ENCODE measurements around the gene APBB1IP.

The APBB1IP gene

DNA sequence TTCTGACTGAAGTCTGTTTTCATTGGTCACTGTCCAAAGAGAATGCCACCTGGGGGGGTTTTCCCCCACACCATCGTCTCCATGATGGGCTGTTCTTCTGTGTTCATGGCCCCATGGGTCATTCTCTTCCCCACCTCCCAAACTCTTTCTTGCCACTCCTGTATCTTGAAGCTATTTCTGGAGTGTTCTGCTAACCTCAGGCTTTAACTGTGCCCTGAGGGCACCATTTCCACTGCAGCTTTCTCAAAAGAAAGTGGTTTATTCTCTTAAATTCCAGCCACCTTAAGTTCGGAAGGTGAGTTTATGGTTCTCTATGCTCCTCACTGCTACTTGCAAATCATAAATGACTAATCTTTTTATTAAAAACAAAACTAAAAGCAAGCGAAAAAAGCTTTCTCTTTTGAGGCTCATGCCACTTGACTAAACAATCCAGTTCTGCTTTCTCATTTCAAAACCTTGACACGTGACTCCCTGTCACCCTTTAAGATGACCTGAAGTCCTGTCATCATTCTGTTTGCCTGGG, 7.4 kb upstream of the APBB1IP start:
- ATAC-seq (ENCODE audit: low read depth) = peak; percentile 98

DNA sequence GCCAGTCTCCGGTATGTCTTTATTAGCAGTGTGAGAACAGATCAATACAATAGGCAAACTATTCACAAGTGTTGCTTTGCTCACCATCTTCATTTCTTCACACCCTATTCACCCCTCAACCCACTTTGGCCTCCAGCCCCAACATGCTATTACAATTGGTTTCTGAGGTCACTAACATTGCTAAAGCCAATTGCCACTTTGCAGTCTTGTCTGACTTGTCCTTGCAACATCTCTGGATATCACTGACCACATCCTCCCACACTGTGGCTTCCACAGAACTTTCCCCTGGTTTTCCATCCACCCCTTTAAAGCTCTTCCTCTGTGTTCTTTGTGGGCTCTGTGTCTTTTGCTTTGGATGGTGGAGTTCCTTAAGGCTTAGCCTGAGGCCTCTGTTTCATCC, 5.2 kb upstream of the APBB1IP start:
- H3K4me3 Mint-ChIP-seq = no peak overlapping the region
- no peak overlapping the region for H3K27ac Mint-ChIP-seq
- no peak for DNase-seq (ENCODE audit: low spot score in 2 of 2)
- no peaks in the 10 kb centered on the region for H3K36me3 Mint-ChIP-seq
- H3K9me3 Mint-ChIP-seq = no peaks in the 10 kb centered on the region
- peaks cover 33% of the 10 kb centered on the region for H3K4me1 Mint-ChIP-seq
- no peaks in the 10 kb centered on the region for H3K27me3 Mint-ChIP-seq
- ATAC-seq (ENCODE audit: low read depth) = no peak

More for the DNA sequence above, 7.4 kb upstream of the APBB1IP start:
- no peaks in the 10 kb centered on the region for H3K27me3 Mint-ChIP-seq
- peak in 1 of 2 donors; percentile 52 for DNase-seq (ENCODE audit: low spot score in 2 of 2)
- no peak overlapping the region for H3K27ac Mint-ChIP-seq
- no peaks in the 10 kb centered on the region for H3K36me3 Mint-ChIP-seq
- H3K4me1 Mint-ChIP-seq = peaks cover 15% of the 10 kb centered on the region
- peak overlapping the region; percentile 70 for H3K4me3 Mint-ChIP-seq
- H3K9me3 Mint-ChIP-seq = no peaks in the 10 kb centered on the region

DNA sequence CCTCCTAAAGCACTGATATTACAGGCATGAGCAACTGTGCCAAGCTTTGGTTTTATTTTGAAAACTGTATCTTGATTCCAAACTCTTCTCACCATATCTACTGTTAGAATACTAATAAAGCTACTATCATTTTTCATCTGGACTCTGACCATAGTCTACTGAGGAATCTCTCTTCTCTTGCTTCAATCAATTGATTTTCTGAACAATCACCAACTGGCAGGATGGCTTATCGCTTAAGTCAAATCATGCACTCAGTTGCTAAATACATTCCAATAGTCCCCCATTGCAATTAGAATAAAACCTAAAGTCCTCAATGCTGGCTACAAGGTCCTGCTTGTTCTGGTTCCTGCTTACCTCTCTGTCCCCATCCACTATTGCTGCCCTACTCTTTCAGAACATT, 2.3 kb upstream of the APBB1IP start:
- H3K27ac Mint-ChIP-seq = peak overlapping the region; percentile 95
- ATAC-seq (ENCODE audit: low read depth) (no peak), DNase-seq (ENCODE audit: low spot score in 2 of 2) (no peak)
- no peak overlapping the region for H3K4me3 Mint-ChIP-seq
- no peaks in the 10 kb centered on the region for H3K27me3 Mint-ChIP-seq
- no peaks in the 10 kb centered on the region for H3K36me3 Mint-ChIP-seq
- H3K4me1 Mint-ChIP-seq = peaks cover 25% of the 10 kb centered on the region
- H3K9me3 Mint-ChIP-seq = no peaks in the 10 kb centered on the region

DNA sequence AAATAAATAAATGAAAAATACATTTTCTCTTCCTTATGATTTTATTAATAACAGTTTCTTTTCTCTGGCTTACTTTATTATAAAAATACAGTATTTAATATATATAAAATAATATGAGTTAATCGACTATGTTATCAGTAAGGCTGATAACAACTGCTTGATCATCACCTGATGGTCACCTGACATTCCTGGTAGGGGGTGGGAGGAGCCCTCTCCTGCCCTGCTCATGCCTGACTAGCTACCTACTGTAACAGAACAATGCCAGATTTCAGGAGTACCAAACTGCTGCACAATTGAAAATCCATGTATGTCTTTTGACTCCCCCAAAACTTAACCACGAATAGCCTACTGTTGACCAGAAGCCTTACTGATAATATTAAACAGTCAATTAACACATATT, 1.3 kb upstream of the APBB1IP start:
- Mint-ChIP-seq H3K9me3 (no peaks in the 10 kb centered on the region), H3K27ac (peak overlapping the region; percentile 95), H3K27me3 (no peaks in the 10 kb centered on the region), H3K4me3 (peak overlapping the region; percentile 59), H3K36me3 (peaks cover 6% of the 10 kb centered on the region), H3K4me1 (peaks cover 34% of the 10 kb centered on the region)
- no peak for DNase-seq (ENCODE audit: low spot score in 2 of 2)
- no peak for ATAC-seq (ENCODE audit: low read depth)

DNA sequence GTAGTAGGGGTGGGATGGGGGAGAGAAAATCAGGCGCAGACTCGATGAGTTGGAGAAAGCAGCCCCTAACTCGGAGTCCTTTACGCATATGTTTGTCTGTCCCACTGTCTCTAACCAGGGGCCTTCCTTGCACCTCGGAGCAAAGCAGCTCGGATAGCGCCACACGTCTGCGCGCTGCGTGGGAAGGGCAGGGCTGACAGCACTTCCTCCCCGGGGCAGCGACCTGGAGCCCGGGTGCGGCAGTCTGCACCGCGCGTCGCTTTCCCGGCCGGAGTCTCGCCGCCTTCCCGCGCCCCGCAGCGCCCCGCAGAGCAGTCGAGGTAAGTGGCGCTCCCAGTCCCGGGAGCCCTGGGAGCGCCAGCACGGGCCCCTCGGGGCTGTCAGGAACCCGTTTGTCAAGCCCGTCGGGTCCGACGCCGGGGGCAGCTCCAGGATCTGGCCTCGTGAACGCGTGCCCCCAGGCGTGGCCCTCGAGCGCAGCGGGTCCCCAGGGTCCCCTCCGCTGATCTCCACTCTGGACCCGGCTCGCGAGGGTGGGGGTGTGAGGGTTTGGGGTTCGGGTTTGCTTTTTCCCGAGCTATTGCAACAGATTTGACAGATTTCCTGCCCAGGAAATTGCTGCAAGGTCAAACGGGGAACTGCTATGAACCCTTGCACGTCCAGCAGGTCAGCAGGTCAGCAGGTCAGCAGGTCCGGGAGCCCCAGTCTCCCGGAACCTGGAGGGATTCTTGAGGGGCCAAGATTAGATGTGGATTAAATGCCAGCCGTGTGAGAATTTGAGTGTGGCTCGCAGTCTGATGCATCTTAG, 597 bp downstream of the APBB1IP start:
- Mint-ChIP-seq H3K9me3 (no peaks in the 10 kb centered on the region), H3K4me1 (peaks cover 38% of the 10 kb centered on the region), H3K27me3 (no peaks in the 10 kb centered on the region), H3K27ac (peak overlapping the region; percentile 95), H3K36me3 (peaks cover 12% of the 10 kb centered on the region), H3K4me3 (peak overlapping the region; percentile 92)
- peak; percentile 67 for ATAC-seq (ENCODE audit: low read depth)
- DNase-seq (ENCODE audit: low spot score in 2 of 2) = peak; percentile 39 to 49

DNA sequence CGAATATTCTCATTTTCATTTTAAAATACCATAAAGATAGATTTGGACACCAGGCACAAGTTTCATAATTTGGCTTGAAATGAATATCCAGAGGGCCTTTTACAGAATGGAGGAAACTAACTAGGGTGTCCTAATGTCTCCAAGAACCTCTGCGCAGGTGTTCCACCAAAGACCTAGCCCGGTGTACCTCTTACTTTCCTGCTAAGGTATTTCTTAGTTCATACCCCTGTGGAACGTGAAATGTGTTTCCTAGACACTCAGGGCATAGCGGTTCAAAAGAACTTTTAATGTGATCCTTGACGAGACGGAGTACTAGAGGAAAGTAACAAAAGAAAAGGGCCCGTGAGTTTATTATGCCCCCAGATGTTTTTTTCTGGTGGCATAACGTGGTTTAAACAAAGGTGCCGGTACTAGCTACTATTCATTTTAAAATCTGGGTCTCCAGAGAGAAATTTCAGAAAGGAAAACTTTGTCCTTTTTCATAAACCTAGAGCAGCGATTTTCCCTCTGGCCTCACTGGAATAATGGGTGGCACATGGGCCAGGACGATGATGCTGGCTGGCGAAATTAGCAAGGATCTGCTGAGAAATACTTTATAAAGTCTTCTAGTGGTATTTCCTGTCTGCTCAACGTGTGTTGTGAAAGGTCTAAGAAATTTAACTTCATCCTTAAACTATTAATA, 1.4 kb downstream of the APBB1IP start:
- H3K36me3 Mint-ChIP-seq = peaks cover 19% of the 10 kb centered on the region
- H3K4me1 Mint-ChIP-seq = peaks cover 46% of the 10 kb centered on the region
- H3K27ac Mint-ChIP-seq = peak overlapping the region; percentile 95
- DNase-seq (ENCODE audit: low spot score in 2 of 2) (no peak), ATAC-seq (ENCODE audit: low read depth) (no peak)
- peak overlapping the region; percentile 92 for H3K4me3 Mint-ChIP-seq
- H3K9me3 Mint-ChIP-seq = peaks cover 6% of the 10 kb centered on the region
- H3K27me3 Mint-ChIP-seq = no peaks in the 10 kb centered on the region

DNA sequence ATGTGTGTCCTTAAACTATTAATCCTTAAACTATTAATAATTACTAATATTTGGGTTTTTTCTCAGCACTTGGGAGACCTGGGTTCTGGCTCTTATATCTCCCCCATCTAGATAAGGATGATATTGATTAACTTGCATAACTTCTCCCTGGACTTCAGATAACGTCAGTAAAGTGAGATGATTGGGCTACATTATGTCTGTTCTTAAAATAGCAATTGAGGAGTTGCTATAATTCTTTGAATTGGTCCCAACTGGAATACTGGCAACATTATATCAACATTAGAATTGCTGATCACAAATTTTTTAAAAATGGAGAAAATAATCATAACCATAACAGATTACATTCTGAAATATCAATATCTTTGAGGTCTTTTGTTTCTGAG, 1.9 kb downstream of the APBB1IP start:
- Mint-ChIP-seq H3K4me3 (peak overlapping the region; percentile 92), H3K36me3 (peaks cover 21% of the 10 kb centered on the region), H3K27ac (peak overlapping the region; percentile 95), H3K27me3 (no peaks in the 10 kb centered on the region), H3K4me1 (peaks cover 46% of the 10 kb centered on the region), H3K9me3 (peaks cover 7% of the 10 kb centered on the region)
- ATAC-seq (ENCODE audit: low read depth) (no peak), DNase-seq (ENCODE audit: low spot score in 2 of 2) (no peak)

DNA sequence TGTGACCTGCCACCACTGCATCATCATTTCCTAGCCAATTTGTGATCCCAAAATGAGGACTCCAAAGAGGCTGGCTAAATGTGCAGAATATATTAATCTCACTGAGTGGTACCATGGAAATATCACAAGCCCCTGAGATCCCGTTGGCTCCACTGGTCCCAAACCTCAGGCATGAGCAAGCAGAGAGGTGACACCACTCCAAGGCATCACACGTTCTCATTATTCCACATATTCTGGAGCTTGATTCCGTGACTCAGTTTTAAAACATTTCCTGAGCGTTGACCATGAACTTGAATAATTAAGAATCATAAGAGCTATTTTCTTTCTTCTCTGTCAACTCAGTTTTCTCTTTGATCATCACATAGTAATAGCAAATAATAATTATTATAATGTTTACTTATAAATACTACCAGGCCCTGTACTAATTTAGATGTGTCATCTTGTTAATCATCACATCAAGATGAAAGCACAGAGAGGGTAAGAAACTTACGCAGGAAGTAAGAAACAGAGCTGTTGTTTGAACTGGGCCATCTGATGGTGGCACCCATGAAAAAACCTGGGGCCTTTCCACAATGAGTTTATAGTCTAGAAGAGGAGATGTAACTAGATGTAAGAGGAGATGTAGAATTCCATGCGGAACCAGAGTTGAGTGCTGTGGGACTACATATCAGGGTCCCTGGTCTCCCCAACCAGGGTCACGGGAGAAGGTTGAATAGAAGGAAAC, 3.5 kb downstream of the APBB1IP start:
- Mint-ChIP-seq H3K27me3 (no peaks in the 10 kb centered on the region), H3K36me3 (peaks cover 25% of the 10 kb centered on the region), H3K4me3 (peak overlapping the region; percentile 58), H3K9me3 (peaks cover 8% of the 10 kb centered on the region), H3K4me1 (peaks cover 44% of the 10 kb centered on the region), H3K27ac (peak overlapping the region; percentile 81)
- ATAC-seq (ENCODE audit: low read depth) (no peak), DNase-seq (ENCODE audit: low spot score in 2 of 2) (no peak)

DNA sequence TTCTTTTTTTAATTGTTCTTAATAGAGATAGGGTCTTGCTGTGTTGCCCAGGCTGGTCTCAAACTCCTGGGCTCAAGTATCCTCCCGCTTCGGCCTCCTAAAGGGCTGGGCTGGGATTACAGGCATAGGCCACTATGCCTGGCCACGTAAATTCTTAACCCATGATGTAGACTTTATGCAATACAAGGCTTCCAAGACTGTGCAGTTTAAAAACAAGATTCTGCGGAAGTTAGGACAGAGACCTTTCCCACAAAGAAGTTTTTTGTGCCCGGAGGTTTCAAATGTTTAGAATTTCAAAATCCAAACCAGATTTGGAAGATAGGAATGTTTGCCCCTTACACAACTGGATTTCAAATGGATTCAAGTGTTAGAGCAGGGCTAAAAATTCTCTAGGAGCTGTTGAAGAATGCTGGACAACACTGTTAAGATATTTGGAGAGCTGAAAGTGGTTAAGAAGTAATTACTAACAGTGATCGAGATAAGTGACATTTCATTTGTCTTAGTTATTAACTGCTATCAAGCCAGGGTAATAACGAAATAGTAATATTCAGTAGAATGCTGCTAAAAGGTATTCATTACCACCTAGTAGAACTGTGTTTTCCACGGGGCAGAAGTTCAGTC, 7.4 kb downstream of the APBB1IP start:
- Mint-ChIP-seq H3K36me3 (peaks cover 32% of the 10 kb centered on the region), H3K27me3 (no peaks in the 10 kb centered on the region), H3K9me3 (peaks cover 10% of the 10 kb centered on the region), H3K4me1 (peaks cover 60% of the 10 kb centered on the region), H3K27ac (peak overlapping the region; percentile 89), H3K4me3 (peak overlapping the region; percentile 22)
- DNase-seq (ENCODE audit: low spot score in 2 of 2) (no peak), ATAC-seq (ENCODE audit: low read depth) (no peak)

DNA sequence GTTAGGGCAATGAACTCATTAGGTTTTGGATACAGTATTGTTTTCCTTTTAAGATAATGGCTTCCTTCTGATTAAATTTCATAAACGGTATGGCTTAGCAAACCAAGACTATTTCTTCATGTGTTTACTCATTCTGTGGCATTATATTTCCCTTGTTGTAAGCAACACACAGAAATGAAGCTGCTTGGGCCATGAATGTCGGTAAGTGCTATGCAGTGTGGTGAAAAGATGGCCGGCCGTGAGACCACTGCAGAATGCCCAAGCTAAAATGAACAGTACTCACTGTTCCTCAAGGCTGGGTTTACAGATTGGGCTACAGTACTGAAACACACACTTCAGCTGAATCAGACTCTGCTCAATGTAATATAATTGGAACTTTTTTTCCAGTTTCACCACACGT, 8.1 kb downstream of the APBB1IP start:
- Mint-ChIP-seq H3K9me3 (peaks cover 10% of the 10 kb centered on the region), H3K4me1 (peaks cover 60% of the 10 kb centered on the region), H3K4me3 (peak overlapping the region; percentile 61), H3K27me3 (no peaks in the 10 kb centered on the region), H3K27ac (peak overlapping the region; percentile 89), H3K36me3 (peaks cover 31% of the 10 kb centered on the region)
- DNase-seq (ENCODE audit: low spot score in 2 of 2) (no peak), ATAC-seq (ENCODE audit: low read depth) (no peak)

DNA sequence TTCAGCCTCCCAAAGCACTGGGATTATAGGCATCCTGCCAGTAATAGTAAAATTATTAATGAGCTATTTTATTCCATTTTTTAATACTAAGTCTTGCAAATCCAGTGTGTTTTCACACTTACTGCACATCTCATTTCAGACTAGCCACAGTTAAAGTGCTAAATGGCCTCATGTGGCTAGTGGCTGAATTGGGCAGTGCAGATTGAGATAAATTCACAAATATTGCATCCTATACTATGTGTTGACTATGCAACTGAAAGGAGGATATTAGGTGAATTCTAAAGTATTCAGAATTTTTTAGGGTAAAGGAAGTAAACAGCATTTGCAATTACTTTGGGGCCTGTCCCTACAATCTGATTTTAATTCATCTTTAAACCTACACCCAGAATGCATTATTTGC, 10.2 kb downstream of the APBB1IP start:
- Mint-ChIP-seq H3K27me3 (no peaks in the 10 kb centered on the region), H3K4me3 (peak overlapping the region; percentile 74), H3K4me1 (peaks cover 63% of the 10 kb centered on the region), H3K9me3 (peaks cover 10% of the 10 kb centered on the region), H3K36me3 (peaks cover 23% of the 10 kb centered on the region), H3K27ac (peak overlapping the region; percentile 99)
- DNase-seq (ENCODE audit: low spot score in 2 of 2) = no peak
- peak; percentile 39 for ATAC-seq (ENCODE audit: low read depth)

DNA sequence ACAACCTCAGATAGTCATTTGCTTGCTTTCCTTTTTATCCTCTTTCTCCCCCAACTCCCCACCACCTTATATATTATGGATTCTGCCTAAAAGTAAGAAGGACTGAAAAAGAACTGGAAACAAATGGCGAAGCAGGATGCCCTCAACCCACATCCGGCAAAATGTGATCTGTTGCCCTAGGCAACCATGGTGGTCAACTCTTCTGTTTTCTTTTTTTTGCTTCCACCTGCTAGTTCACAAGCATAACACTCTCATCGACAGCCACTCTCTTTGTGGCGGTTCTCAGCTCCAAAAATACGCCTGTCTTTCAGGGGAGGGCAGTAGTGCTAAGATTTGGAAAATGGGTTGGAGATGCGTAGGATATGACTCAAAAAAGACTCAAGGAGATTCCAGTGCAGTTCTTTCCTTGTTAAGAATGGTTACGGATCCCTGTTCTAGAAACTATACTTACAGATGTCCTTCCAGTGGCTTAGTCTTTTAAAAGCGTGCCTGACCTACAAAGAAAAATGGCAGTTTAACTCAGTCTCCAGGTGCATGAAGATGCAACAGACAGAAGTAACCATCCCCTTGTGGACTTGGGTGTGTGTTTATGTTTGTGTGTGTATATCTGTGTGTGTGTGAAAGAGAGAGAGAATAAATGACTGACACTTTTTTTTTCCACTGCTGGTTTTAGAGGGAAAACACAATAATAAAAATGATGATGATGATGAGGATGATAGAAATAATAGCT, 10.7 kb downstream of the APBB1IP start:
- Mint-ChIP-seq H3K4me3 (peak overlapping the region; percentile 74), H3K36me3 (peaks cover 25% of the 10 kb centered on the region), H3K27me3 (no peaks in the 10 kb centered on the region), H3K4me1 (peaks cover 64% of the 10 kb centered on the region), H3K9me3 (peaks cover 10% of the 10 kb centered on the region), H3K27ac (peak overlapping the region; percentile 99)
- peak; percentile 92 for ATAC-seq (ENCODE audit: low read depth)
- peak; percentile 46 to 72 for DNase-seq (ENCODE audit: low spot score in 2 of 2)

DNA sequence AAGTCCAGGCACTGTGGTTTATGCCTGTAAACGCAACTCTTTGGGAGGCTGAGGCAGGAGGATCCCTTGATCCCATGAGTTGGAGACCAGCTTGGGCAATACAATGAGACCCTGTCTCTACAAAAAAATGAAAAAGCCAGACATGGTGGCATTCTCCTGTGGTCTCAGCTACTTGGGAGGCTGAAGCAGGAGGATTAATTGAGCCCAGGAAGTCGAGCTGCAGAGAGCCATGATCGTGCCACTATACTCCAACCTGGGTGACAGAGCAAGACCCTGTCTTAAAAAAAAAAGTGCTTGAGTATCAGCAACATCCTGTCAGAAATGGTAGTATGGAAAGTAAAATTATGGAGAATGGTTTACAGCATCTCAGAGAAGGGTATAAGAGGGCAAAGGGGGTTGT, 11.6 kb downstream of the APBB1IP start:
- peaks cover 3% of the 10 kb centered on the region for H3K9me3 Mint-ChIP-seq
- H3K36me3 Mint-ChIP-seq = peaks cover 20% of the 10 kb centered on the region
- DNase-seq (ENCODE audit: low spot score in 2 of 2) (no peak), ATAC-seq (ENCODE audit: low read depth) (no peak)
- H3K4me3 Mint-ChIP-seq = peak overlapping the region; percentile 15
- H3K27me3 Mint-ChIP-seq = no peaks in the 10 kb centered on the region
- H3K27ac Mint-ChIP-seq = peak overlapping the region; percentile 99
- H3K4me1 Mint-ChIP-seq = peaks cover 61% of the 10 kb centered on the region

Data from memory B cell (primary cell).